Nasal cavity respiratory epithelium epithelial cell of viscerocranial mucosa (primary cell): ENCODE measurements around the gene PDCD2L. TPM values are rescaled to one million over a fixed set of nuclear protein-coding genes. Genes with fewer than 3 reads are reported as not detected.

Source experiments
- total RNA-seq: library from RNA; depleted of rRNA; stranded (reverse); fragments of >200 nt; gene quantifications from 2 replicates; pipeline ENCODE4 v1.2.3, GENCODE V29; 2014

The PDCD2L gene, protein sequence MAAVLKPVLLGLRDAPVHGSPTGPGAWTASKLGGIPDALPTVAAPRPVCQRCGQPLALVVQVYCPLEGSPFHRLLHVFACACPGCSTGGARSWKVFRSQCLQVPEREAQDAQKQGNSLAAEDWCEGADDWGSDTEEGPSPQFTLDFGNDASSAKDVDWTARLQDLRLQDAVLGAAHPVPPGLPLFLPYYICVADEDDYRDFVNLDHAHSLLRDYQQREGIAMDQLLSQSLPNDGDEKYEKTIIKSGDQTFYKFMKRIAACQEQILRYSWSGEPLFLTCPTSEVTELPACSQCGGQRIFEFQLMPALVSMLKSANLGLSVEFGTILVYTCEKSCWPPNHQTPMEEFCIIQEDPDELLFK
- total RNA-seq = 19.4 and 28.4 TPM in 2 replicates

GRCh38 chr19:34404109-34404909 is at the start of gene PDCD2L:
Gene PDCD2L (plus strand): TSS chr19:34404399. CDS start chr19:34404431, 32 bp downstream.

DNA sequence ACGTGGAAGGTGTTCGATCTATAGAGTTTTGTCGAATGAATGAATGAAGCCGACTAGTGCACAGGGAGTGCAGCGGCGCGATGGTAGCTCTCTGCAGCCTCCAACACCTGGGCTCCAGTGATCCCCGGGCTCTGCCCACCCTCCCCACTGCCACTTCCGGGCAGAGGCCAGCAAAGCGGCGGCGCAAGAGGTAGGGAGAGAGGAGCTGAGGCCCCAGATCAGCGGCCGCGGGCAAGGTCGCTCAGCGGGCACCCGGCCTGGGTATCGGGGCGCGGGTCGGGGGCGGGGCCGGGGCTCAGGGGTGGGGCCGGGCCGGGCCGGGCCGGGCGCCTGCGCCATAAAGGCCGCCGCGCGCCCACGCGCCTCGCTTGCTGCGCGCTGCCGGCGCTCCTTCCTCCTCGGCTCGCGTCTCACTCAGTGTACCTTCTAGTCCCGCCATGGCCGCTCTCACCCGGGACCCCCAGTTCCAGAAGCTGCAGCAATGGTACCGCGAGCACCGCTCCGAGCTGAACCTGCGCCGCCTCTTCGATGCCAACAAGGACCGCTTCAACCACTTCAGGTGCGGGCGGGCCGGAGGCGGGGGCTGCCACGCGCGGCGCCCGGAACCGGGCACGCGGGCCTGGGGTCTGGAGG is 39.3 kb upstream of the PDCD2L start, which contains the start of gene GPI:
TSS of gene GPI (plus strand) at position 367 of the 633 bp plus-strand sequence. CDS start at position 438, 71 bp downstream.

Other genes with a start within 250 kb of the PDCD2L start
- 109 and 136 TPM in 2 replicates for gene LSM14A, start 231.9 kb upstream of the PDCD2L start, total RNA-seq
- gene GARRE1, start 149.8 kb upstream of the PDCD2L start, total RNA-seq = 9.2 and 10.4 TPM in 2 replicates
- 102 and 251 TPM in 2 replicates for gene GPI, start 39.2 kb upstream of the PDCD2L start, total RNA-seq
- 200 and 229 TPM in 2 replicates for gene UBA2, start 24.0 kb downstream of the PDCD2L start, total RNA-seq
- 20.2 and 35.2 TPM in 2 replicates for gene WTIP, start 77.4 kb downstream of the PDCD2L start, total RNA-seq